Esophagus squamous epithelium (tissue), 4 donors: ENCODE data around the gene PSEN1.

Experiments
- POLR2A ChIP-seq, 4 donors: fragments of 450-650 bp; IDR thresholded peaks; one replicate each; pipeline ENCODE4 v1.6.1; 2017; ENCODE audit warnings: antibody characterized with exemption in 4 of 4, mild to moderate bottlenecking in 4 of 4, moderate library complexity in 3 of 4
- TF ChIP-seq, protein P1 (sequence below), 6 experiments: fragments of 450-650 bp in 4 of 6; fragments of 200-600 bp in 2 of 6; sonication (generic) in 2 of 6; IDR thresholded peaks; one replicate each; pipeline ENCODE4 v1.5.1; 2016 to 2019; ENCODE audit warnings: antibody characterized with exemption in 6 of 6, mild to moderate bottlenecking in 4 of 6, moderate library complexity in 4 of 6

DNA sequence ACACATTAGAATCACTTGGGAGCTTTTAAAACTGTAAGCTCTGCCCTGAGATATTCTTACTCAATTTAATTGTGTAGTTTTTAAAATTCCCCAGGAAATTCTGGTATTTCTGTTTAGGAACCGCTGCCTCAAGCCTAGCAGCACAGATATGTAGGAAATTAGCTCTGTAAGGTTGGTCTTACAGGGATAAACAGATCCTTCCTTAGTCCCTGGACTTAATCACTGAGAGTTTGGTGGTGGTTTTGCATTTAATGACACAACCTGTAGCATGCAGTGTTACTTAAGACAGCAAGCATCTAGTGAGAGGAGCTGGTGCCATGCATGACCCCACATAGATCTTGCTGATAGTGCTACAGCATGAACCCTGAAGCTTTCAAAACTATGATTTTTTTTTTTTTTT, 81.1 kb downstream of the PSEN1 start:
- TF ChIP-seq, protein P1, sequence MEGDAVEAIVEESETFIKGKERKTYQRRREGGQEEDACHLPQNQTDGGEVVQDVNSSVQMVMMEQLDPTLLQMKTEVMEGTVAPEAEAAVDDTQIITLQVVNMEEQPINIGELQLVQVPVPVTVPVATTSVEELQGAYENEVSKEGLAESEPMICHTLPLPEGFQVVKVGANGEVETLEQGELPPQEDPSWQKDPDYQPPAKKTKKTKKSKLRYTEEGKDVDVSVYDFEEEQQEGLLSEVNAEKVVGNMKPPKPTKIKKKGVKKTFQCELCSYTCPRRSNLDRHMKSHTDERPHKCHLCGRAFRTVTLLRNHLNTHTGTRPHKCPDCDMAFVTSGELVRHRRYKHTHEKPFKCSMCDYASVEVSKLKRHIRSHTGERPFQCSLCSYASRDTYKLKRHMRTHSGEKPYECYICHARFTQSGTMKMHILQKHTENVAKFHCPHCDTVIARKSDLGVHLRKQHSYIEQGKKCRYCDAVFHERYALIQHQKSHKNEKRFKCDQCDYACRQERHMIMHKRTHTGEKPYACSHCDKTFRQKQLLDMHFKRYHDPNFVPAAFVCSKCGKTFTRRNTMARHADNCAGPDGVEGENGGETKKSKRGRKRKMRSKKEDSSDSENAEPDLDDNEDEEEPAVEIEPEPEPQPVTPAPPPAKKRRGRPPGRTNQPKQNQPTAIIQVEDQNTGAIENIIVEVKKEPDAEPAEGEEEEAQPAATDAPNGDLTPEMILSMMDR (IDR thresholded peaks at IDR 0.05) = no peak
- no peak for TF ChIP-seq POLR2A (IDR thresholded peaks at IDR 0.05)
